ENCODE results near the gene SERPINE1.

DNA sequence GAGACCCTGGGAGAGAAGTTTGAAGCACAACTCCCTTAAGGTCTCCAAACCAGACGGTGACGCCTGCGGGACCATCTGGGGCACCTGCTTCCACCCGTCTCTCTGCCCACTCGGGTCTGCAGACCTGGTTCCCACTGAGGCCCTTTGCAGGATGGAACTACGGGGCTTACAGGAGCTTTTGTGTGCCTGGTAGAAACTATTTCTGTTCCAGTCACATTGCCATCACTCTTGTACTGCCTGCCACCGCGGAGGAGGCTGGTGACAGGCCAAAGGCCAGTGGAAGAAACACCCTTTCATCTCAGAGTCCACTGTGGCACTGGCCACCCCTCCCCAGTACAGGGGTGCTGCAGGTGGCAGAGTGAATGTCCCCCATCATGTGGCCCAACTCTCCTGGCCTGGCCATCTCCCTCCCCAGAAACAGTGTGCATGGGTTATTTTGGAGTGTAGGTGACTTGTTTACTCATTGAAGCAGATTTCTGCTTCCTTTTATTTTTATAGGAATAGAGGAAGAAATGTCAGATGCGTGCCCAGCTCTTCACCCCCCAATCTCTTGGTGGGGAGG, 10.8 kb downstream of the SERPINE1 start:
- TF ChIP-seq NFIC (IDR thresholded peaks at IDR 0.05; ENCODE audit: low read length) (no peak), YY1 (IDR thresholded peaks at IDR 0.05; ENCODE audit: insufficient read depth, insufficient replicate concordance, low read depth, low read length) (no peak), ZNF432 (CRISPR knock-in tag; IDR thresholded peaks at IDR 0.05; ENCODE audit: borderline replicate concordance) (no peak), CCAR2 (optimal IDR thresholded peaks at IDR 0.05; ENCODE audit: low read depth, low read length) (no peak), SP1 (IDR thresholded peaks at IDR 0.05) (no peak), SP1 (CRISPR knock-in tag; IDR thresholded peaks at IDR 0.05) (no peak), ZNF160 (CRISPR knock-in tag; IDR thresholded peaks at IDR 0.05) (no peak; the same call in 1 of the 2 replicates), TARDBP (CRISPR knock-in tag; IDR thresholded peaks at IDR 0.05) (no peak; the same call in 1 of the 2 replicates), TCF7 (IDR thresholded peaks at IDR 0.05; ENCODE audit: low read depth) (no peak), CBX1 (IDR thresholded peaks at IDR 0.05; ENCODE audit: low read depth) (no peak)
- TF ChIP-seq, protein P1, sequence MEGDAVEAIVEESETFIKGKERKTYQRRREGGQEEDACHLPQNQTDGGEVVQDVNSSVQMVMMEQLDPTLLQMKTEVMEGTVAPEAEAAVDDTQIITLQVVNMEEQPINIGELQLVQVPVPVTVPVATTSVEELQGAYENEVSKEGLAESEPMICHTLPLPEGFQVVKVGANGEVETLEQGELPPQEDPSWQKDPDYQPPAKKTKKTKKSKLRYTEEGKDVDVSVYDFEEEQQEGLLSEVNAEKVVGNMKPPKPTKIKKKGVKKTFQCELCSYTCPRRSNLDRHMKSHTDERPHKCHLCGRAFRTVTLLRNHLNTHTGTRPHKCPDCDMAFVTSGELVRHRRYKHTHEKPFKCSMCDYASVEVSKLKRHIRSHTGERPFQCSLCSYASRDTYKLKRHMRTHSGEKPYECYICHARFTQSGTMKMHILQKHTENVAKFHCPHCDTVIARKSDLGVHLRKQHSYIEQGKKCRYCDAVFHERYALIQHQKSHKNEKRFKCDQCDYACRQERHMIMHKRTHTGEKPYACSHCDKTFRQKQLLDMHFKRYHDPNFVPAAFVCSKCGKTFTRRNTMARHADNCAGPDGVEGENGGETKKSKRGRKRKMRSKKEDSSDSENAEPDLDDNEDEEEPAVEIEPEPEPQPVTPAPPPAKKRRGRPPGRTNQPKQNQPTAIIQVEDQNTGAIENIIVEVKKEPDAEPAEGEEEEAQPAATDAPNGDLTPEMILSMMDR (CRISPR knock-in tag; IDR thresholded peaks at IDR 0.05): no peak

Data from HepG2 (cell line).